Ovary (tissue), 9 donors: ENCODE results near the gene TRIP4. TPM values are rescaled to one million over a fixed set of nuclear protein-coding genes. Genes with fewer than 3 reads are reported as not detected.

ENCODE experiments used
- DNase-seq, 5 donors: peaks; one replicate each; pipeline ENCODE4 v3.0.0-alpha.2; 2019 to 2020
- H3K27ac ChIP-seq, 2 donors: fragments of 200-600 bp; one replicate each; pipeline versions ENCODE4 v1.5.1 to v1.8.0; 2019 to 2022
- H3K27me3 ChIP-seq: fragments of 200-600 bp; one replicate; pipeline ENCODE4 v1.8.0; 2022
- H3K36me3 ChIP-seq: fragments of 200-600 bp; sonication (generic); one replicate; pipeline ENCODE4 v1.5.1; 2019
- H3K4me1 ChIP-seq: one replicate; pipeline ENCODE4 v1.8.1; 2013; ENCODE audit warnings: mild to moderate bottlenecking, moderate library complexity; ENCODE audit not compliant: insufficient read depth
- H3K4me3 ChIP-seq: fragments of 200-600 bp; sonication (generic); one replicate; pipeline ENCODE4 v1.5.1; 2017
- H3K9me3 ChIP-seq, 2 donors: fragments of 200-600 bp in 1 of 2; sonication (generic) in 1 of 2; one replicate each; pipeline versions ENCODE4 v1.5.1 to v1.8.1; 2013 to 2019; ENCODE audit warnings: mild to moderate bottlenecking in 1 of 2, moderate library complexity in 1 of 2
- CTCF ChIP-seq, 3 donors: fragments of 450-650 bp in 2 of 3; fragments of 200-600 bp in 1 of 3; IDR thresholded peaks; one replicate each; pipeline versions ENCODE4 v1.5.1 to v1.8.0; 2016 to 2022; ENCODE audit warnings: antibody characterized with exemption in 3 of 3, mild to moderate bottlenecking in 1 of 3
- EP300 ChIP-seq: sonication (generic); formaldehyde crosslinking; IDR thresholded peaks from one replicate; pipeline ENCODE4 v1.6.1; 2017; ENCODE audit warnings: antibody characterized with exemption
- POLR2A ChIP-seq: fragments of 450-650 bp; IDR thresholded peaks from one replicate; pipeline ENCODE4 v1.6.1; 2017; ENCODE audit warnings: antibody characterized with exemption, mild to moderate bottlenecking, moderate library complexity
- WGBS, 3 donors: extraction: QIAGEN DNeasy Blood & Tissue Kit in 1 of 3; methylation state at CpG; one replicate each; pipeline versions ENCODE4 v1.1.5 to v1.1.7; 2013 to 2017; 5-methylcytosine and 5-hydroxymethylcytosine counted together
- intact Hi-C, 4 donors: fragments of 100-400 bp; cut with DNase I; formaldehyde crosslinking; loops; one replicate each; pipeline versions ENCODE4 v1.11.0 to v1.15.1; 2022 to 2023
- polyA plus RNA-seq, 2 donors: library from polyadenylated mRNA; stranded (reverse); fragments of 200-250 nt in 1 of 2; fragments of 350-450 nt in 1 of 2; fragmentation: Illumina TruSeq in 1 of 2; extraction: RNeasy Lipid Tissue Mini Kit (QIAGEN cat#74804) in 1 of 2; gene quantifications; one replicate each; pipeline ENCODE4 v1.2.3, GENCODE V29; 2013 to 2014
- total RNA-seq, 7 donors: library from RNA; depleted of rRNA in 2 of 7; stranded (reverse); fragments of >200 nt in 2 of 7; fragmentation: NEBNext Ultra II Directional in 3 of 7; extraction: Animal tissue kit (Norgen Biotek cat#: 25700) in 3 of 7; gene quantifications; one replicate each; pipeline versions ENCODE4 v1.1.0 to v1.2.4, GENCODE V29; 2016 to 2023
- donor health status: DM: no; HTN: no; CAD: no; lungs with moderate emphysema.
- donor health status: DM: no; HTN: no; CAD: no.
- donor health status: Bipolar disorder and iron deficiency.
- donor health status: DM: yes; HTN: yes; CAD: no.
- donor health status: DM: no; HTN: no; CAD: no.
- donor health status: DM: yes; HTN: yes; CAD: no.

TRIP4 gene
- total and polyA plus RNA-seq, 9 donors, result 7.4 to 24.0 (median 18.6) TPM

- Histone ChIP-seq H3K36me3 (no peaks in the 10 kb centered on the region), H3K27me3 (no peaks in the 10 kb centered on the region), H3K4me1 (peaks cover 12% of the 10 kb centered on the region), H3K9me3 (no peaks in the 10 kb centered on the region), H3K27ac (peak overlapping the region in 1 of 2 donors; percentile 88), H3K4me3 (no peak overlapping the region)
- WGBS, 3 donors, result 53 to 67% (median 61%) methylated on average over 3 of the region's 3 CpGs
- intact Hi-C loops, result no loop called here
- TF ChIP-seq CTCF (IDR thresholded peaks at IDR 0.05) (no peak), POLR2A (no peak), EP300 (no peak)
- DNase-seq, result no peak
These were observed 71.6 kb downstream of the TRIP4 start for GRCh38 chr15:64459066-64459781.

GRCh38 chr15:64460206-64460723 is 72.6 kb downstream of the TRIP4 start, which contains the start of gene ZNF609:
ZNF609 (plus strand) TSS chr15:64460578; CDS start chr15:64499420, 38,842 bp downstream.
- H3K4me3 ChIP-seq, result peak within 1 kb of the TSS; percentile 71
- 0 to 1% (median 1%) methylated on average over 28 to 45 of the region's 45 CpGs for WGBS, 3 donors
- peak; percentile 88 for TF ChIP-seq POLR2A
- TF ChIP-seq EP300, result no peak
- TF ChIP-seq CTCF (IDR thresholded peaks at IDR 0.05), result peak in 1 of 3 donors; percentile 41
- no peaks in the 10 kb centered on the region for H3K9me3 ChIP-seq
- no peaks in the 10 kb centered on the region for H3K36me3 ChIP-seq
- H3K4me1 ChIP-seq, result peaks cover 16% of the 10 kb centered on the region
- H3K27me3 ChIP-seq, result no peaks in the 10 kb centered on the region
- peak; percentile 91 to 98 (median 93) for DNase-seq
- H3K27ac ChIP-seq, result peak within 1 kb of the TSS; percentile 88 to 93
- intact Hi-C loops, result no loop called here

- WGBS, 3 donors, result 1 to 2% (median 1%) methylated on average over 39 to 56 of the region's 56 CpGs
- peak overlapping the region; percentile 88 to 93 for H3K27ac ChIP-seq
- no peaks in the 10 kb centered on the region for H3K9me3 ChIP-seq
- no peak for TF ChIP-seq EP300
- TF ChIP-seq POLR2A, result peak; percentile 48
- no peak for TF ChIP-seq CTCF (IDR thresholded peaks at IDR 0.05)
- peak overlapping the region; percentile 71 for H3K4me3 ChIP-seq
- H3K27me3 ChIP-seq, result no peaks in the 10 kb centered on the region
- peaks cover 16% of the 10 kb centered on the region for H3K4me1 ChIP-seq
- H3K36me3 ChIP-seq, result no peaks in the 10 kb centered on the region
- intact Hi-C loops, result no loop called here
- peak in 4 of 5 donors; percentile 37 to 59 (median 56) for DNase-seq
These were observed 73.4 kb downstream of the TRIP4 start for GRCh38 chr15:64460724-64461720.

GRCh38 chr15:64461721-64462162 is 74.1 kb downstream of the TRIP4 start:
- Histone ChIP-seq H3K4me3 (peak overlapping the region; percentile 71), H3K4me1 (peaks cover 16% of the 10 kb centered on the region), H3K9me3 (no peaks in the 10 kb centered on the region), H3K27ac (peak overlapping the region; percentile 88 to 93), H3K36me3 (no peaks in the 10 kb centered on the region), H3K27me3 (no peaks in the 10 kb centered on the region)
- peak in 1 of 5 donors; percentile 28 for DNase-seq
- intact Hi-C loops, result no loop called here
- WGBS, 3 donors, result 0 to 9% (median 2%) methylated on average over 5 of the region's 5 CpGs
- TF ChIP-seq EP300 (no peak), CTCF (IDR thresholded peaks at IDR 0.05) (no peak), POLR2A (no peak)
